Bronchial epithelial cell (primary cell): ENCODE results near the gene SESN2. TPM values are rescaled to one million over a fixed set of nuclear protein-coding genes. Genes with fewer than 3 reads are reported as not detected.
A peak's percentile ranks its signal among the peaks of the same experiment; 100 is the strongest.

ENCODE experiments used
- DNase-seq: peaks from one replicate; pipeline ENCODE4 v3.0.0-alpha.2; 2010; ENCODE audit warnings: low read depth
- FAIRE-seq: peaks from 2 replicates; lab custom pipeline; 2011; peaks lifted over from hg19 to GRCh38; lab: Jason Lieb, UNC
- H3K27me3 ChIP-seq: 2 replicates; pipeline ENCODE4 v1.5.1; 2011; ENCODE audit warnings: low read length; ENCODE audit not compliant: control insufficient read depth, insufficient read depth
- H3K36me3 ChIP-seq: 2 replicates; pipeline ENCODE4 v1.5.1; 2011; ENCODE audit warnings: low read length; ENCODE audit not compliant: control insufficient read depth, insufficient read depth
- H3K4me3 ChIP-seq: 2 replicates; pipeline ENCODE4 v1.5.1; 2011; ENCODE audit warnings: mild to moderate bottlenecking, low read depth, low read length, control low read depth
- CTCF ChIP-seq: IDR thresholded peaks from 2 replicates; pipeline ENCODE4 v1.5.1; 2011; ENCODE audit warnings: mild to moderate bottlenecking, moderate library complexity, low read length, control low read depth, inconsistent platforms; ENCODE audit not compliant: insufficient read depth, severe bottlenecking
- total RNA-seq: library from RNA; depleted of rRNA; stranded (reverse); fragments of >200 nt; gene quantifications from 2 replicates; pipeline ENCODE4 v1.2.1, GENCODE V29; 2014

The SESN2 gene
- total RNA-seq, 1 donor from 2014 or later, result 24.2 TPM

- Histone ChIP-seq H3K27me3 (no peaks in the 10 kb centered on the region), H3K4me3 (no peak overlapping the region), H3K36me3 (no peaks in the 10 kb centered on the region)
- no peak for TF ChIP-seq CTCF
- DNase-seq (no peak), FAIRE-seq (no peak)
Measured at GRCh38 chr1:28247612-28248272, 11.6 kb upstream of the SESN2 start.

- H3K4me3 ChIP-seq, result no peak overlapping the region
- DNase-seq (peak; percentile 68), FAIRE-seq (no peak)
- no peaks in the 10 kb centered on the region for H3K27me3 ChIP-seq
- H3K36me3 ChIP-seq, result no peaks in the 10 kb centered on the region
- TF ChIP-seq CTCF, result peak; percentile 85
Measured at GRCh38 chr1:28248273-28249012, 10.9 kb upstream of the SESN2 start.

GRCh38 chr1:28249013-28249865 lies 10.1 kb upstream of the SESN2 start:
- H3K4me3 ChIP-seq, result no peak overlapping the region
- FAIRE-seq, result no peak

GRCh38 chr1:28249866-28250295 lies 9.4 kb upstream of the SESN2 start:
- FAIRE-seq (no peak), DNase-seq (peak; percentile 29)
- Histone ChIP-seq H3K36me3 (no peaks in the 10 kb centered on the region), H3K27me3 (no peaks in the 10 kb centered on the region), H3K4me3 (no peak overlapping the region)
- no peak for TF ChIP-seq CTCF

More at GRCh38 chr1:28249013-28249865, 10.1 kb upstream of the SESN2 start:
- Histone ChIP-seq H3K27me3 (no peaks in the 10 kb centered on the region), H3K36me3 (no peaks in the 10 kb centered on the region)
- DNase-seq, result peak; percentile 89
- TF ChIP-seq CTCF, result no peak

GRCh38 chr1:28256197-28256827 lies 3.0 kb upstream of the SESN2 start:
- no peak for FAIRE-seq
- no peaks in the 10 kb centered on the region for H3K27me3 ChIP-seq

More at GRCh38 chr1:28256197-28256827, 3.0 kb upstream of the SESN2 start:
- DNase-seq, result no peak
- TF ChIP-seq CTCF, result no peak
- Histone ChIP-seq H3K36me3 (no peaks in the 10 kb centered on the region), H3K4me3 (no peak overlapping the region)
